Measurements from ENCODE around the gene PARVB.

Gene PARVB

DNA sequence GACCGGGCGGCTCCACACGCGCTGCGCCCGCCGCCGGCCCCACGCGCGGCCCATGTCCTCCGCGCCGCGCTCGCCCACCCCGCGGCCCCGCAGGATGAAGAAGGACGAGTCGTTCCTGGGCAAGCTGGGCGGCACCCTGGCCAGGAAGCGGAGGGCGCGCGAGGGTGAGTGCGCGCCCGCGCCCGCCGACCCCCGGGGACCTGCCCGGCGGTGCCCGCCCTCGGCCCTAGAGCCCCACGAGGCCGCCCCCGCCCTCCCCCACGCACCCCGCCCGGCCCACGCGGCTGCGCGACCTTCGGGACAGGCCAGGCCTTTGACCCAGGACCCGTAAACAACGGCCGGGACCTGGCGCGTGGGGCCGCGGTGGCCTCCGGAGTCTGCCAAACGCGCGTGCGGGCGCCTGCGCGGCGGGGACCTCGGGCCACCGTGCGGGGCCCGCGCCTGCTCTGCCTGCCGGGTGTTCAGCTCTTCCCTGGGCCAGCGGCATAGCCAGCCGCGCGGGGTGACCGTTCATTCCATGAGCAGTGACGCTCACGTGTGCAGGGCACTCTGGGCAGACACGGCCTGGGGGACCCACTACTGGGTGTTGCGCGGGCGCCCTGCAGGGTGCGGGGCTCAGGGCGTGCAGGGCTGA, at the start of gene PARVB:
PARVB (plus strand) TSS at position 15 of the 634 bp plus-strand sequence; CDS start at position 53, 38 bp downstream.
- DNase-seq, result no peak

DNA sequence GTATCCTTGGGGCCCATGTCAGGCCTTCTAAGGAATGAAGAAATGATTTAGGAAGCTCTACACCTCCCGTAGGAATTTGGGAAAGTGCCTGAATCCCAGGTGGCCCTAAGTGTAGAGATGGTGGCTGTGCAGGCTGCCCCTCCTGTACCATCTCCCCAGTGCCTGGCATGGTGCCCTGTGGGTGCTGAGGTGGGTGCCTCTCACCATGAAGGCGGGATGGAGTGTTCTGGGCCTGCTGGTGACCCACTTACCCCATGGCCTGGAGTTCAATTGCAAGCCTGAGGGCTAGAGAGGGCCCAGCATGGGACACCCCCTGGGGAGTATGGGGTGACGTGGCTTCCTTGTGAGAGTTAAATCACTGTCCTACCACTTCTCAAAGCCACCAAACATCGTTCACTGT, 49.1 kb upstream of the PARVB start:
- DNase-seq, result no peak

GRCh38 chr22:43976861-43977795, 47.0 kb upstream of the PARVB start:
- no peak for DNase-seq

DNA sequence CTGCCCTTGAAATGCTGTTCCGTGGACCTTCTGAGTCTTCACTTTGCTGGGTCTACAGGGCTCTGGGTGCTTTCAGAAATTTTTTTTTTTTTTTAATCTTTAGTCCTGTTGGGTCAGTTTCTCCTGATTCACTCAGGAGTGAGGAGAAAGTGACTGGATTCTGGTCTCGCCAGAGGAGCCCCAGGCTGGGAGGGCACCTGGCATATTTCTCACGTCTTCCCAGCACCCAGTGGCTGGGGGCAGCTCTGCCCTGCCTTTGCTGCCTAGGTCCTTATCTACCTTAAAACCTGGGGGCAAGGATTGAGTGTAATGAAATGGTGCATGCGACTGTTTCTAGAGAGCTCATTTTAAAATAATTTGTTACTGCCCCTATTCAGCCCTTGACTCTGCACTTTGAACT, 45.5 kb upstream of the PARVB start:
- DNase-seq, result no peak

GRCh38 chr22:43980579-43980978, 43.5 kb upstream of the PARVB start:
- no peak for DNase-seq

DNA sequence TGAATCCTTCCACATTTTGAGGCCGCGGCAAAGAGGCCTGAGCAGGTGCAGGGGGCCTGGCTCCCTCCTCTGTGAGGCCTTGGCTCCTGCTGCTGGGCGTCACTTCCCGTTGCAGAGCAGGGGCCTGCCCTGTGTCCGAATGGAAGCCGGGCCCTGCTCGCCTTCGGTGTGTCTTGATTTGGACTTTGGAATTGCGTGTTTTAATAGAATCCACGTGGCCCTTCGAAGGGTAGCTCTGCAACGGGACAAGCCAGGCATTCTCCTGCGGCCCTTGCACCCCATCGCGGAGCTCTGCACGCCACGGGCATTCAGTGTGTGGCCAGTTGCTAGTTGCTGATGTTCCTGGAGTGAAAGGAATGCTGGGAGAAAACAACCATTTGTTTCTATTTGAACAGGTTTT, 43.1 kb upstream of the PARVB start:
- DNase-seq, result no peak

DNA sequence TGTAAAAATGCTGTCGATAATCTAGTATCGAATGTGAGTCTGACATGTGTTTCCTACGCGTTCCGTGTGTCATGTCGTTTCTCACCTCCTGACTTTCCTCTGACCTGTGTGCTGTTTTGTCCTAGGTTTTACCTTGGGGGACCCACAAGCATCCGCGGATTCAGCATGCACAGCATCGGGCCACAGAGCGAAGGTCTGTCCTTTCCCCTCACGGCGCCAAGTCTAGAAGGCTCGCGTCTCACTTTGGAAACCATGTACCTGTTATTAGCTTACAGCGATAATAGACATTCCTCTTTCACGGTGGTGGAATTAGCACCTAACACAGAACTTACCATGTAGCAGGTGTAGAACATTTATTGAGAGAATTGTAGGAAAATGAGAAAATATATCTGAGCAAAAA, 40.3 kb upstream of the PARVB start:
- no peak for DNase-seq

GRCh38 chr22:43985532-43985931, 38.6 kb upstream of the PARVB start:
- DNase-seq, result no peak

GRCh38 chr22:43988116-43988820, 35.8 kb upstream of the PARVB start:
- DNase-seq, result no peak

- DNase-seq, result no peak
These were observed 35.1 kb upstream of the PARVB start for GRCh38 chr22:43988960-43989359.

- DNase-seq, result no peak
These were observed 34.1 kb upstream of the PARVB start for GRCh38 chr22:43990044-43990443.

- no peak for DNase-seq
These were observed 32.6 kb upstream of the PARVB start for GRCh38 chr22:43991316-43992020.

GRCh38 chr22:43992331-43992821, 31.7 kb upstream of the PARVB start:
- DNase-seq, result no peak

- DNase-seq, result peak; percentile 64
These were observed 30.9 kb upstream of the PARVB start for GRCh38 chr22:43993072-43993760.

GRCh38 chr22:43994006-43994405, 30.1 kb upstream of the PARVB start:
- no peak for DNase-seq

DNA sequence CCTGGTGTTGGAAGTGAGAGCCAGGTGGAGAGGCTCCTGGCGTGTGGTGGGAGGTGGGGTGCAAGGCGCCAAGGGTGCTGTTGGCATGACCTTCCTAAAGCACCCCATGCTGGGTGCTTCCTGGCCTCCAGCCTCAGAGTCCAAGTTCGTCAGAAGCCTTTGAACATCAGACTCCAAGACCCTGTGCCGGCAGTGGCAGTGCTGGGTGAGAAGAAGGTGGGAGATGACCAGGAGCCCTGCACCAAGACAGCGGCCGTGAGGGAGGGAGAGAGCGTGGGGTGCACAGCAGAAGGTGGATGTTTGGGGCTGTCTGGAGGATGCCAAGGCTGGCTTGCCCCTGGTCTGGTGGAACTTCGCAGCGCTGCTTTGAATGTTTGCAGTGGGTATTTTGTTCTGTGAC, 29.7 kb upstream of the PARVB start:
- no peak for DNase-seq

GRCh38 chr22:43995057-43995685, 28.9 kb upstream of the PARVB start:
- peak; percentile 17 for DNase-seq

- DNase-seq, result no peak
These were observed 28.3 kb upstream of the PARVB start for GRCh38 chr22:43995798-43996169.

GRCh38 chr22:43996170-43996980, 27.7 kb upstream of the PARVB start:
- DNase-seq, result peak; percentile 35

GRCh38 chr22:43996981-43997265, 27.2 kb upstream of the PARVB start:
- no peak for DNase-seq

DNA sequence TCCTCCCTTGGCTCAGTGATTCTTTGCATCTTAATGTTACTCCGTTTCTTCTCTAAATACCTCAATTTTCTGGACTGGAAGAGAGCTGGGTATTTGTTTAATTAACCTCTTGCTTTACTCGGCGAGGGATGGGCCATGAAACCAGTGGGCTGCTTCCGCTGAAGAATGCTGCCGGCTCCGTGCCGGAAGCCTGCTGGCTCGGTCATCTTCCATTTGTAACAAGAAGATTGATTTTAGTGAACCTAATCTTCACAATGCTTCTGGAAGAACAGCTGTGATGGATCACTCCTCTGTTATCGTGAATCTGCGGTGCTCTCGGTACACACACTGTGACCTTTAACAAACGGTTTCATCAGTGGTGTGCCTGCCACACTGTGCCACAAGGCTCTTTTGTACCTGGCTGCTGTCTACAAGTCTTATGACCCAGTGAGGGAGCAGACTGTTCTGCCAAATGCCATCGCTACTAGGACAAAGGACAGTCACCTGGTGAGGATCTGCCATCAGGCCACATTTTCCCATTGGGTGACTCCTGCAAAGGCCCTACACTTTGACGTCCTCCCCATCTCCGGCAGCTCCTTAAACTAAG, 25.3 kb upstream of the PARVB start:
- no peak for DNase-seq
